Left cardiac atrium (tissue), 4 donors: Measurements from ENCODE around the gene WDR89. TPM values are rescaled to one million over a fixed set of nuclear protein-coding genes. Genes with fewer than 3 reads are reported as not detected.
"Not testable (repeated sequence)": the region's sequence is repeated elsewhere in the genome, so short reads cannot be mapped to it uniquely, and the experiment has no call there.

Source experiments
- ATAC-seq, 2 donors: fragments of 200-7000 bp; cut with Tn5 transposase; one replicate each; pipeline ENCODE4 v1.9.1; 2020; ENCODE audit warnings: mild to moderate bottlenecking in 2 of 2, moderate library complexity in 2 of 2
- DNase-seq: peaks from one replicate; pipeline ENCODE4 v3.0.0-alpha.2; 2020
- intact Hi-C, 2 donors: fragments of 100-400 bp; cut with DNase I; formaldehyde crosslinking; loops; one replicate each; pipeline versions ENCODE4 v1.14.1 to v1.15.1; 2022 to 2023
- long read RNA-seq: library from polyadenylated mRNA; unstranded; transcript quantifications from one replicate; pipeline ENCODE4 v2.0.0, GENCODE V29; 2021
- total RNA-seq, 2 donors: library from RNA; stranded (reverse); fragmentation: NEBNext Ultra II Directional; extraction: Animal tissue kit (Norgen Biotek cat#: 25700); gene quantifications; one replicate each; pipeline ENCODE4 v1.2.1, GENCODE V29; 2021
- donor health status: DM: no; HTN: yes; CAD: no.
- donor health status: DM: no; HTN: yes; CAD: no; lungs with severe emphysema.
- donor health status: DM: yes; HTN: yes; CAD: no.
- donor health status: Dilated cardiomyopathy.

The WDR89 gene
- total RNA-seq: 1 to 10 TPM; 5.5 to 8.6 TPM
- long read RNA-seq, partial matches to known transcripts: 0 of 9 reads
- long read RNA-seq, other reads (novel, unspliced or antisense): 7 of 9 reads

GRCh38 chr14:63641473-63642228 lies at the start of gene WDR89:
WDR89 (minus strand) TSS chr14:63641871; CDS start chr14:63599942, 41,929 bp downstream.
- intact Hi-C loops: loop anchor here (2.0 to 10.0 kb wide), 3 partner anchors 83 to 253 kb away; partner anchors contain the start of genes PPP2R5E (in 1 of the 2) and SGPP1 (in 1 of the 2)
- ATAC-seq: peak; percentile 97 to 99
- peak; percentile 98 for DNase-seq

- intact Hi-C loops: no loop called here
- no peak for DNase-seq
- ATAC-seq: no peak
Observed at GRCh38 chr14:63689132-63689531, 47.5 kb upstream of the WDR89 start.

GRCh38 chr14:63686926-63687325 lies 45.3 kb upstream of the WDR89 start:
- ATAC-seq (no peak), DNase-seq (no peak)
- intact Hi-C loops: no loop called here

GRCh38 chr14:63685401-63685800 lies 43.7 kb upstream of the WDR89 start:
- no peak for DNase-seq
- no peak for ATAC-seq
- intact Hi-C loops: no loop called here

GRCh38 chr14:63682727-63683593 lies 41.3 kb upstream of the WDR89 start:
- intact Hi-C loops: no loop called here
- DNase-seq (no peak), ATAC-seq (no peak)

- DNase-seq (no peak), ATAC-seq (no peak)
- intact Hi-C loops: no loop called here
Observed at GRCh38 chr14:63678536-63678935, 36.9 kb upstream of the WDR89 start.

- ATAC-seq: no peak
- intact Hi-C loops: no loop called here
- DNase-seq: no peak
Observed at GRCh38 chr14:63677891-63678379, 36.3 kb upstream of the WDR89 start.

GRCh38 chr14:63676615-63677014 lies 34.9 kb upstream of the WDR89 start:
- DNase-seq (no peak), ATAC-seq (no peak)
- intact Hi-C loops: no loop called here

- ATAC-seq (no peak), DNase-seq (no peak)
- intact Hi-C loops: no loop called here
Observed at GRCh38 chr14:63673886-63674497, 32.3 kb upstream of the WDR89 start.

GRCh38 chr14:63673255-63673654 lies 31.6 kb upstream of the WDR89 start:
- intact Hi-C loops: no loop called here
- no peak for ATAC-seq
- no peak for DNase-seq

- no peak for ATAC-seq
- no peak for DNase-seq
- intact Hi-C loops: no loop called here
Observed at GRCh38 chr14:63672417-63673180, 30.9 kb upstream of the WDR89 start.

GRCh38 chr14:63671987-63672386 lies 30.3 kb upstream of the WDR89 start:
- no peak for DNase-seq
- no peak for ATAC-seq
- intact Hi-C loops: no loop called here

- intact Hi-C loops: no loop called here
- ATAC-seq (no peak), DNase-seq (no peak)
Observed at GRCh38 chr14:63670692-63671091, 29.0 kb upstream of the WDR89 start.

GRCh38 chr14:63666335-63666734 lies 24.7 kb upstream of the WDR89 start:
- no peak for ATAC-seq

GRCh38 chr14:63663428-63664341 lies 22.0 kb upstream of the WDR89 start:
- DNase-seq (no peak), ATAC-seq (peak in 1 of 2 donors; percentile 16)
- intact Hi-C loops: no loop called here

More at GRCh38 chr14:63666335-63666734, 24.7 kb upstream of the WDR89 start:
- intact Hi-C loops: no loop called here
- DNase-seq: no peak

- ATAC-seq (no peak), DNase-seq (no peak)
- intact Hi-C loops: no loop called here
Observed at GRCh38 chr14:63662776-63663175, 21.1 kb upstream of the WDR89 start.

GRCh38 chr14:63661881-63662280 lies 20.2 kb upstream of the WDR89 start:
- DNase-seq, ATAC-seq, intact Hi-C loops: not testable (repeated sequence)

- intact Hi-C loops: no loop called here
- no peak for DNase-seq
- no peak for ATAC-seq
Observed at GRCh38 chr14:63659726-63660125, 18.1 kb upstream of the WDR89 start.
